ENCODE measurements around the gene FRMPD4. TPM values are rescaled to one million over a fixed set of nuclear protein-coding genes. Genes with fewer than 3 reads are reported as not detected.

The FRMPD4 gene
- polyA plus RNA-seq, 2 of the 4 experiments (the other 2 are of a cell fraction), result 0.08 to 0.28 TPM

GRCh38 chrX:12234534-12235329, 96.5 kb downstream of the FRMPD4 start:
- H3K4me3 ChIP-seq, result no peak overlapping the region
- no peaks in the 10 kb centered on the region for H3K9me3 ChIP-seq
- ATAC-seq, result no peak
- no peaks in the 10 kb centered on the region for H3K4me1 ChIP-seq
- POLR2A ChIA-PET, result no interaction called here
- FAIRE-seq, result no peak
- 78% methylated on average over 5 of the region's 5 CpGs for whole genome bisulfite sequencing (ENCODE audit: missing lambda C conversion rate)
- no peak overlapping the region for H3K27ac ChIP-seq
- CTCF ChIA-PET, result interaction anchor here (1.1 kb wide), 1 partner anchor 21 kb away, joined by 3 read pairs; no protein-coding TSS in a partner anchor
- no peak for DNase-seq (ENCODE audit: low read depth in 1 of 2, low spot score in 1 of 2)
- no peak overlapping the region for H3K4me2 ChIP-seq
- TF ChIP-seq EP300 (IDR thresholded peaks at IDR 0.05) (no peak), CHD4 (IDR thresholded peaks at IDR 0.05; ENCODE audit: borderline replicate concordance) (no peak), NPAS2 (CRISPR knock-in tag; IDR thresholded peaks at IDR 0.05; ENCODE audit: borderline replicate concordance) (no peak), ELK1 (IDR thresholded peaks at IDR 0.05; ENCODE audit: low read depth, low read length) (no peak), POLR2A (IDR thresholded peaks at IDR 0.05; ENCODE audit: low read length) (no peak), USF2 (IDR thresholded peaks at IDR 0.05) (no peak), RCOR1 (IDR thresholded peaks at IDR 0.05; ENCODE audit: low read depth, low read length) (no peak), CTCF (IDR thresholded peaks at IDR 0.05) (no peak), CBX8 (IDR thresholded peaks at IDR 0.05) (no peak), MAZ (IDR thresholded peaks at IDR 0.05; ENCODE audit: borderline replicate concordance, low read depth, low read length) (no peak), CBX2 (IDR thresholded peaks at IDR 0.05; ENCODE audit: borderline replicate concordance, low read depth) (no peak), JUNB (IDR thresholded peaks at IDR 0.05) (no peak), BHLHE40 (IDR thresholded peaks at IDR 0.05; ENCODE audit: low read depth, low read length) (no peak), TFCP2L1 (CRISPR knock-in tag; IDR thresholded peaks at IDR 0.05) (no peak), ZSCAN20 (CRISPR knock-in tag; IDR thresholded peaks at IDR 0.05) (no peak), SMC3 (IDR thresholded peaks at IDR 0.05) (no peak), RFX5 (IDR thresholded peaks at IDR 0.05) (no peak), POLR2AphosphoS2 (conservative IDR thresholded peaks at IDR 0.05; ENCODE audit: low read length) (no peak), GATA3 (IDR thresholded peaks at IDR 0.05; ENCODE audit: borderline replicate concordance) (no peak)

- ATAC-seq (no peak), DNase-seq (ENCODE audit: low read depth in 1 of 2, low spot score in 1 of 2) (no peak), FAIRE-seq (peak; percentile 68)
- 52% methylated on average over 2 of the region's 2 CpGs for WGBS (ENCODE audit: missing lambda C conversion rate)
- POLR2A ChIA-PET, result no interaction called here
- no peak overlapping the region for H3K4me3 ChIP-seq
- H3K4me2 ChIP-seq, result no peak overlapping the region
- CTCF ChIA-PET, result interaction anchor here (1.1 kb wide), 1 partner anchor 23 kb away, joined by 3 read pairs; no protein-coding TSS in a partner anchor
- H3K9me3 ChIP-seq, result no peaks in the 10 kb centered on the region
- H3K4me1 ChIP-seq, result no peaks in the 10 kb centered on the region
- no peak overlapping the region for H3K27ac ChIP-seq
- TF ChIP-seq ELK1 (IDR thresholded peaks at IDR 0.05; ENCODE audit: low read depth, low read length) (no peak), JUNB (IDR thresholded peaks at IDR 0.05) (no peak), FOSB (CRISPR knock-in tag; IDR thresholded peaks at IDR 0.05) (no peak), ESRRA (IDR thresholded peaks at IDR 0.05; ENCODE audit: borderline replicate concordance, low read length) (no peak), MAZ (IDR thresholded peaks at IDR 0.05; ENCODE audit: borderline replicate concordance, low read depth, low read length) (no peak), ZNF302 (CRISPR knock-in tag; IDR thresholded peaks at IDR 0.05) (no peak), SMC3 (IDR thresholded peaks at IDR 0.05) (no peak), USF2 (IDR thresholded peaks at IDR 0.05) (no peak), CHD4 (IDR thresholded peaks at IDR 0.05; ENCODE audit: borderline replicate concordance) (no peak), HOXB13 (CRISPR knock-in tag; IDR thresholded peaks at IDR 0.05; ENCODE audit: low read depth) (no peak), MAX (IDR thresholded peaks at IDR 0.05) (no peak), FOSL2 (IDR thresholded peaks at IDR 0.05) (no peak), FOSL2 (CRISPR knock-in tag; IDR thresholded peaks at IDR 0.05) (no peak), NPAS2 (CRISPR knock-in tag; IDR thresholded peaks at IDR 0.05; ENCODE audit: borderline replicate concordance) (no peak), EP300 (IDR thresholded peaks at IDR 0.05) (no peak), HMGXB4 (CRISPR knock-in tag; IDR thresholded peaks at IDR 0.05; ENCODE audit: borderline replicate concordance) (no peak), CBX2 (IDR thresholded peaks at IDR 0.05; ENCODE audit: borderline replicate concordance, low read depth) (no peak)
Measured at GRCh38 chrX:12236156-12236555, 97.9 kb downstream of the FRMPD4 start.

Measured in A549 (cell line).